PC-3 (cell line): ENCODE measurements around the gene DQX1. TPM values are rescaled to one million over a fixed set of nuclear protein-coding genes. Genes with fewer than 3 reads are reported as not detected.
"Not testable (repeated sequence)": the region's sequence is repeated elsewhere in the genome, so short reads cannot be mapped to it uniquely, and the experiment has no call there.

Experiments used
- ATAC-seq: fragments of 200-7000 bp; cut with Tn5 transposase; 2 replicates; pipeline ENCODE4 v1.9.1; 2020; ENCODE audit warnings: mild to moderate bottlenecking, moderate library complexity
- BruUV-seq: library from RNA; stranded (reverse); fragments of 400-500 nt; replicated peaks from 2 replicates; lab custom pipeline; 2021; lab: Mats Ljungman, UMichigan
- CTCF ChIA-PET: fragments of 300-600 bp; sonication (Branson Sonifier 250); formaldehyde crosslinking; loops from one replicate; lab custom pipeline; 2022; ENCODE audit warnings: antibody characterized with exemption; lab: Charles Lee
- POLR2A ChIA-PET: fragments of 300-600 bp; sonication (Branson Sonifier 250); formaldehyde crosslinking; loops from one replicate; lab custom pipeline; 2022; ENCODE audit warnings: antibody characterized with exemption; ENCODE audit not compliant: unreplicated experiment; lab: Charles Lee
- DNase-seq: peaks from one replicate; pipeline ENCODE4 v3.0.0-alpha.2; 2015
- H2AFZ ChIP-seq: fragments of 300-600 bp; sonication (generic); 2 replicates; pipeline ENCODE4 v1.6.0; 2016; ENCODE audit warnings: antibody characterized with exemption, low read length
- H3F3A ChIP-seq: fragments of 300-600 bp; sonication (generic); one replicate; pipeline ENCODE4 v1.6.0; 2017; ENCODE audit warnings: antibody characterized with exemption, low read length, control low read depth, mild to moderate bottlenecking; ENCODE audit not compliant: unreplicated experiment
- H3K27ac ChIP-seq: fragments of 300-600 bp; sonication (generic); 2 replicates; pipeline ENCODE4 v1.5.1; 2016; ENCODE audit warnings: mild to moderate bottlenecking, low read length
- H3K27me3 ChIP-seq: fragments of 300-600 bp; sonication (generic); 2 replicates; pipeline ENCODE4 v1.6.1; 2016; ENCODE audit warnings: low read length, mixed read lengths
- H3K36me3 ChIP-seq: fragments of 300-600 bp; sonication (generic); 2 replicates; pipeline ENCODE4 v1.6.1; 2016; ENCODE audit warnings: low read depth, mixed run types, low read length, mixed read lengths
- H3K4me1 ChIP-seq: fragments of 300-600 bp; sonication (generic); 2 replicates; pipeline ENCODE4 v1.5.1; 2016; ENCODE audit warnings: low read length; ENCODE audit not compliant: insufficient read depth
- H3K4me2 ChIP-seq: fragments of 300-600 bp; sonication (generic); 2 replicates; pipeline ENCODE4 v1.6.0; 2016; ENCODE audit warnings: low read length
- H3K4me3 ChIP-seq: fragments of 300-600 bp; sonication (generic); 2 replicates; pipeline ENCODE4 v1.5.1; 2016; ENCODE audit warnings: mild to moderate bottlenecking, low read length, mixed read lengths
- H3K79me2 ChIP-seq: fragments of 300-600 bp; sonication (generic); 2 replicates; pipeline ENCODE4 v1.6.1; 2017; ENCODE audit warnings: low read length, mixed read lengths
- H3K9ac ChIP-seq: fragments of 300-600 bp; sonication (generic); 2 replicates; pipeline ENCODE4 v1.6.0; 2016; ENCODE audit warnings: mild to moderate bottlenecking, low read length
- H3K9me2 ChIP-seq: fragments of 300-600 bp; sonication (generic); replicated peaks from 2 replicates; pipeline ENCODE4 v1.6.1; 2016; ENCODE audit warnings: mixed run types, low read length, mixed read lengths
- H3K9me3 ChIP-seq: fragments of 300-600 bp; sonication (generic); 2 replicates; pipeline ENCODE4 v1.6.1; 2016; ENCODE audit warnings: low read length, mixed read lengths
- H4K20me1 ChIP-seq: fragments of 300-600 bp; sonication (generic); 2 replicates; pipeline ENCODE4 v1.6.1; 2016; ENCODE audit warnings: low read length, mixed read lengths
- EZH2 ChIP-seq: fragments of 300-600 bp; sonication (generic); IDR thresholded peaks from one replicate; pipeline ENCODE4 v1.6.1; 2017; ENCODE audit warnings: antibody characterized with exemption, mild to moderate bottlenecking, low read length; ENCODE audit not compliant: unreplicated experiment
- EZH2phosphoT487 ChIP-seq: fragments of 300-600 bp; sonication (generic); IDR thresholded peaks from 2 replicates; pipeline ENCODE4 v1.6.1; 2018; ENCODE audit warnings: mild to moderate bottlenecking, antibody characterized with exemption, low read length, borderline replicate concordance
- intact Hi-C: fragments of 100-400 bp; cut with micrococcal nuclease; formaldehyde crosslinking; loops from 2 replicates; pipeline ENCODE4 v1.9.0; 2023
- total RNA-seq: library from RNA; depleted of rRNA; stranded (reverse); fragments of >200 nt; gene quantifications from 2 replicates; pipeline ENCODE4 v1.2.3, GENCODE V29; 2014
- TF ChIP-seq, protein P1 (sequence below): fragments of 300-600 bp; sonication (generic); conservative IDR thresholded peaks from 2 replicates; pipeline ENCODE4 v1.5.1; 2017; ENCODE audit warnings: antibody characterized with exemption, low read depth, mild to moderate bottlenecking, low read length

Gene DQX1
- total RNA-seq, 1 experiment from 2014 or later = 0.07 TPM

DNA sequence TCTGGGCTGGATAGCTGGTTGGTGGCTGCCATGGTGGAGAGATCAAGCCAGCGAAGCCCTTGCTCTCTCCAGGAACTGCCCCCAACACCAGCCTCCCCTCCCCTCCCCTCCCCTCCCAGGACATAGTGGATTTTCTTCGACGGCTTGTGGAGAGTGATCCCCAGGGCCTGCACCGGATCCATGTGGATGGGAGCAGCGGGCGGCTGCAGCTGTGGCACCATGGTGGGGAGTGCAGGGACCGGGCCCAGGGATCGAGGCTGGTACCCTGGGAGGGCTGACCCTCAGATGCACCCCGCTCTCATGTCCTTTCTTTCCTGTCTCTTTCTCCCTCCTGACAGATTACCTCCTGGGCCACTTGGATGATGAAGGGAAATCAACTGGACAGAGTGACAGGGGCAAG, 36.1 kb downstream of the DQX1 start:
- Histone ChIP-seq H3F3A (no peaks in the 10 kb centered on the region), H3K36me3 (peaks cover 28% of the 10 kb centered on the region), H3K27ac (no peak overlapping the region), H2AFZ (no peak overlapping the region), H3K9me2 (no peaks in the 10 kb centered on the region), H3K4me3 (no peak overlapping the region), H3K27me3 (no peaks in the 10 kb centered on the region), H3K9ac (no peak overlapping the region), H3K4me1 (peaks cover 9% of the 10 kb centered on the region), H3K79me2 (no peaks in the 10 kb centered on the region), H3K9me3 (no peaks in the 10 kb centered on the region), H3K4me2 (no peak overlapping the region), H4K20me1 (no peaks in the 10 kb centered on the region)
- ATAC-seq = no peak
- TF ChIP-seq EZH2 = no peak
- TF ChIP-seq, protein P1, sequence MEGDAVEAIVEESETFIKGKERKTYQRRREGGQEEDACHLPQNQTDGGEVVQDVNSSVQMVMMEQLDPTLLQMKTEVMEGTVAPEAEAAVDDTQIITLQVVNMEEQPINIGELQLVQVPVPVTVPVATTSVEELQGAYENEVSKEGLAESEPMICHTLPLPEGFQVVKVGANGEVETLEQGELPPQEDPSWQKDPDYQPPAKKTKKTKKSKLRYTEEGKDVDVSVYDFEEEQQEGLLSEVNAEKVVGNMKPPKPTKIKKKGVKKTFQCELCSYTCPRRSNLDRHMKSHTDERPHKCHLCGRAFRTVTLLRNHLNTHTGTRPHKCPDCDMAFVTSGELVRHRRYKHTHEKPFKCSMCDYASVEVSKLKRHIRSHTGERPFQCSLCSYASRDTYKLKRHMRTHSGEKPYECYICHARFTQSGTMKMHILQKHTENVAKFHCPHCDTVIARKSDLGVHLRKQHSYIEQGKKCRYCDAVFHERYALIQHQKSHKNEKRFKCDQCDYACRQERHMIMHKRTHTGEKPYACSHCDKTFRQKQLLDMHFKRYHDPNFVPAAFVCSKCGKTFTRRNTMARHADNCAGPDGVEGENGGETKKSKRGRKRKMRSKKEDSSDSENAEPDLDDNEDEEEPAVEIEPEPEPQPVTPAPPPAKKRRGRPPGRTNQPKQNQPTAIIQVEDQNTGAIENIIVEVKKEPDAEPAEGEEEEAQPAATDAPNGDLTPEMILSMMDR = no peak
- TF ChIP-seq EZH2phosphoT487 = no peak
- intact Hi-C loops = no loop called here
- POLR2A ChIA-PET = no interaction called here
- CTCF ChIA-PET = no interaction called here
- DNase-seq = no peak
- no TSS peak for BruUV-seq

DNA sequence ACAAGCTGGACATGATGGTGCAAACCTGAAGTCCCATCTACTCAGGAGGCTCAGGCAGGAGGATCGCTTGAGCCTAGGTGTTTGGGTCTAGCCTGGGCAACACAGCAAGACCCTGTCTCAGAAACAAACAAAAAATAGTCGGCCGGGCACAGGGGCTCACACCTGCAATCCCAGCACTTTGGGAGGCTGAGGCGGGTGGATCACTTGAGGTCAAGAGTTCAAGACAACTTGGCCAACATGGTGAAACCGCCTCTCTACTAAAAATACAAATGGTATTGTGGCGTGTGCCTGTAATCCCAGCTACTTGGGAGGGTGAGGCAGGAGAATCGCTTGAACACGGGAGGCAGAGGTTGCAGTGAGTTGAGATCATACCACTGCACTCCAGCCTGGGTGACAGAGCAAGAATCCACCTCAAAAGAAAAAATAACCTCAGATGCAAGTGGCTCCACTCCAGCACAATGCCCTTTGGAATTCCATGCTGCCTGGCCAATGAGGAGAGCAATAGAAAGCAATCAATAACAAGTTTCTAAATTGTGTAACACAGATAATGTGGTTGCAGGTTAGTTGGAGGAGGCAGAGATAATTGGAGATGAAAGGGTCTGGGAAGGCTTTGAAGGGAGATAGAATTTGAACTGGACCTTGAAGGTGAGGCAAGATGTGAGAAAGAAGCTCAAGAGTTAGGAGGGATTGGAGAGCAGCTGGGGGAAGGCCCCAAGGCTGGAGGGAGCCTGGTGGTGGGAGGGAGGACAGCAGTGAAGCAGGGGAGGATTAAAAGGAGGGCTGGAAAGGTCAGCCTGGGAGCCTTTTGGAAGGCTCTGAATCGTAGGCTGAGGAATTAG, 37.2 kb downstream of the DQX1 start:
- TF ChIP-seq, protein P1 = no peak
- TF ChIP-seq EZH2 (no peak), EZH2phosphoT487 (no peak)
- Histone ChIP-seq H3K9me2 (no peaks in the 10 kb centered on the region), H3K27me3 (no peaks in the 10 kb centered on the region), H3K27ac (no peak overlapping the region), H3K79me2 (peaks cover 7% of the 10 kb centered on the region), H3F3A (no peaks in the 10 kb centered on the region), H3K4me3 (no peak overlapping the region), H3K4me2 (no peak overlapping the region), H4K20me1 (no peaks in the 10 kb centered on the region), H3K9ac (no peak overlapping the region), H2AFZ (no peak overlapping the region), H3K36me3 (peaks cover 22% of the 10 kb centered on the region), H3K4me1 (peaks cover 11% of the 10 kb centered on the region), H3K9me3 (no peaks in the 10 kb centered on the region)
- intact Hi-C loops = no loop called here
- CTCF ChIA-PET = no interaction called here
- POLR2A ChIA-PET = no interaction called here
- no TSS peak for BruUV-seq
- ATAC-seq = no peak
- no peak for DNase-seq

GRCh38 chr2:74486141-74486540, 39.9 kb downstream of the DQX1 start:
- ChIA-PET POLR2A (no interaction called here), CTCF (no interaction called here)
- no TSS peak for BruUV-seq
- H2AFZ ChIP-seq = no peak overlapping the region
- H3K27me3 ChIP-seq = no peaks in the 10 kb centered on the region
- H3K9me3 ChIP-seq = no peaks in the 10 kb centered on the region
- TF ChIP-seq EZH2 (no peak), EZH2phosphoT487 (no peak)
- TF ChIP-seq, protein P1 = no peak
- H3K36me3 ChIP-seq = peaks cover 4% of the 10 kb centered on the region; the same call in 1 of the 2 replicates
- ATAC-seq = no peak
- H4K20me1 ChIP-seq = no peaks in the 10 kb centered on the region
- no peak for DNase-seq
- intact Hi-C loops = no loop called here
- no peaks in the 10 kb centered on the region for H3K9me2 ChIP-seq
- H3K4me2 ChIP-seq = no peak overlapping the region
- H3F3A ChIP-seq = no peaks in the 10 kb centered on the region
- no peak overlapping the region for H3K27ac ChIP-seq
- peaks cover 30% of the 10 kb centered on the region for H3K79me2 ChIP-seq
- H3K9ac ChIP-seq = no peak overlapping the region
- H3K4me3 ChIP-seq = no peak overlapping the region
- H3K4me1 ChIP-seq = peaks cover 20% of the 10 kb centered on the region

GRCh38 chr2:74483675-74484164, 42.3 kb downstream of the DQX1 start:
- ATAC-seq, POLR2A ChIA-PET, H3K27ac ChIP-seq, DNase-seq, H4K20me1 ChIP-seq, BruUV-seq, H3K9me2 ChIP-seq, H3K9me3 ChIP-seq, H3K36me3 ChIP-seq, H3K27me3 ChIP-seq, H3F3A ChIP-seq: not testable (repeated sequence)
- CTCF ChIA-PET = interaction anchor here (0.8 kb wide), 1 partner anchor 31 kb away, joined by 7 read pairs; the partner anchor contains the start of gene TLX2
- peak overlapping the region; percentile 91 for H3K4me2 ChIP-seq
- H3K9ac ChIP-seq = peak overlapping the region; percentile 84
- H3K4me1 ChIP-seq = peaks cover 29% of the 10 kb centered on the region
- peaks cover 50% of the 10 kb centered on the region for H3K79me2 ChIP-seq
- H2AFZ ChIP-seq = peak overlapping the region; percentile 97
- intact Hi-C loops = loop anchor here (1.0 kb wide), 5 partner anchors 15 to 104 kb away; partner anchors contain the start of genes AUP1, HTRA2, PCGF1 and WBP1
- H3K4me3 ChIP-seq = peak overlapping the region; percentile 84
